ENCODE measurements around the gene ACHE.
"Not testable (repeated sequence)": the region's sequence is repeated elsewhere in the genome, so short reads cannot be mapped to it uniquely, and the experiment has no call there.

Gene ACHE

GRCh38 chr7:100895701-100895955 is at the start of gene ACHE:
TSS of gene ACHE (minus strand) at chr7:100895888. CDS start at chr7:100894232, 1,656 bp downstream.
- no peak for DNase-seq

- DNase-seq, result no peak
Observed at GRCh38 chr7:100944138-100944537, 48.5 kb upstream of the ACHE start.

GRCh38 chr7:100943693-100944092 is 48.0 kb upstream of the ACHE start:
- no peak for DNase-seq

GRCh38 chr7:100942045-100942774 is 46.5 kb upstream of the ACHE start:
- DNase-seq, result no peak

- not testable (repeated sequence) for DNase-seq
Observed at GRCh38 chr7:100936167-100936566, 40.5 kb upstream of the ACHE start.

GRCh38 chr7:100935381-100935780 is 39.7 kb upstream of the ACHE start:
- not testable (repeated sequence) for DNase-seq

- DNase-seq, result no peak
Observed at GRCh38 chr7:100933734-100934133, 38.0 kb upstream of the ACHE start.

GRCh38 chr7:100929808-100930174 is 34.1 kb upstream of the ACHE start:
- no peak for DNase-seq

GRCh38 chr7:100923616-100924015 is 27.9 kb upstream of the ACHE start:
- not testable (repeated sequence) for DNase-seq

- DNase-seq, result no peak
Observed at GRCh38 chr7:100921039-100921438, 25.4 kb upstream of the ACHE start.

- DNase-seq, result not testable (repeated sequence)
Observed at GRCh38 chr7:100919779-100920437, 24.2 kb upstream of the ACHE start.

- not testable (repeated sequence) for DNase-seq
Observed at GRCh38 chr7:100919335-100919734, 23.6 kb upstream of the ACHE start.

- no peak for DNase-seq
Observed at GRCh38 chr7:100914879-100915447, 19.3 kb upstream of the ACHE start.

GRCh38 chr7:100914208-100914878 is 18.7 kb upstream of the ACHE start:
- no peak for DNase-seq

- no peak for DNase-seq
Observed at GRCh38 chr7:100911484-100911883, 15.8 kb upstream of the ACHE start.

- DNase-seq, result not testable (repeated sequence)
Observed at GRCh38 chr7:100910443-100910842, 14.8 kb upstream of the ACHE start.

- DNase-seq, result no peak
Observed at GRCh38 chr7:100908512-100908911, 12.8 kb upstream of the ACHE start.

- no peak for DNase-seq
Observed at GRCh38 chr7:100902638-100903037, 7.0 kb upstream of the ACHE start.

GRCh38 chr7:100901921-100902332 is 6.2 kb upstream of the ACHE start:
- no peak for DNase-seq

- DNase-seq, result no peak
Observed at GRCh38 chr7:100900978-100901377, 5.3 kb upstream of the ACHE start.

GRCh38 chr7:100899432-100899831 is 3.7 kb upstream of the ACHE start:
- DNase-seq, result no peak

GRCh38 chr7:100897772-100898454 is 2.2 kb upstream of the ACHE start:
- DNase-seq, result no peak

Data from CD4-positive, alpha-beta T cell treated with Interleukin-17A for 4 hours (primary cell).